ENCODE results near the gene WFDC12. TPM values are rescaled to one million over a fixed set of nuclear protein-coding genes. Genes with fewer than 3 reads are reported as not detected.

WFDC12 gene
- total RNA-seq, 2 donors from 2014 or later, result not detected

DNA sequence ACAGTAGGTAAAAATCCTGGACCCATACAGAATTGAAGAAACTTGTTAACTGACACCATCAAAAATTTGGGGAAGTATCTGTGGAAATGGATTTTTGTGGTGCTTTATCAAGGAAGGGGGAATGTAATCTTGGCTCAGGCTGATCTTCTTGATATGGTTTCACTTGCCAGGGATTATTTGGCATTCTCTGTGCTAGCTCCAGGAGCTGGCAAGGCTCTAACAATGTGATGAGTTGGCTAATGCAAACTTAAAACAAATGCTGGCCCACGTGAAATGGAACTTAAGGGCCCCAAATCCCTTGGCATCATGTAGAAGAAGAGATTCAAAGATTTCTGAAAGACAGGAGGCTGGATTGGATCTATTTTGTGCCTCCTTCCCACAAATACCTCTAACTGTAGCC lies 36.5 kb downstream of the WFDC12 start:
- no peaks in the 10 kb centered on the region for H3K36me3 ChIP-seq
- H3K27me3 ChIP-seq, result no peaks in the 10 kb centered on the region
- H3K9me3 ChIP-seq, result no peaks in the 10 kb centered on the region
- H3K27ac ChIP-seq, result no peak overlapping the region
- no peak for DNase-seq (ENCODE audit: low spot score)
- H3K4me1 ChIP-seq, result no peaks in the 10 kb centered on the region
- no peak overlapping the region for H3K4me3 ChIP-seq
- TF ChIP-seq, protein P1, sequence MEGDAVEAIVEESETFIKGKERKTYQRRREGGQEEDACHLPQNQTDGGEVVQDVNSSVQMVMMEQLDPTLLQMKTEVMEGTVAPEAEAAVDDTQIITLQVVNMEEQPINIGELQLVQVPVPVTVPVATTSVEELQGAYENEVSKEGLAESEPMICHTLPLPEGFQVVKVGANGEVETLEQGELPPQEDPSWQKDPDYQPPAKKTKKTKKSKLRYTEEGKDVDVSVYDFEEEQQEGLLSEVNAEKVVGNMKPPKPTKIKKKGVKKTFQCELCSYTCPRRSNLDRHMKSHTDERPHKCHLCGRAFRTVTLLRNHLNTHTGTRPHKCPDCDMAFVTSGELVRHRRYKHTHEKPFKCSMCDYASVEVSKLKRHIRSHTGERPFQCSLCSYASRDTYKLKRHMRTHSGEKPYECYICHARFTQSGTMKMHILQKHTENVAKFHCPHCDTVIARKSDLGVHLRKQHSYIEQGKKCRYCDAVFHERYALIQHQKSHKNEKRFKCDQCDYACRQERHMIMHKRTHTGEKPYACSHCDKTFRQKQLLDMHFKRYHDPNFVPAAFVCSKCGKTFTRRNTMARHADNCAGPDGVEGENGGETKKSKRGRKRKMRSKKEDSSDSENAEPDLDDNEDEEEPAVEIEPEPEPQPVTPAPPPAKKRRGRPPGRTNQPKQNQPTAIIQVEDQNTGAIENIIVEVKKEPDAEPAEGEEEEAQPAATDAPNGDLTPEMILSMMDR (IDR thresholded peaks at IDR 0.05), result no peak

DNA sequence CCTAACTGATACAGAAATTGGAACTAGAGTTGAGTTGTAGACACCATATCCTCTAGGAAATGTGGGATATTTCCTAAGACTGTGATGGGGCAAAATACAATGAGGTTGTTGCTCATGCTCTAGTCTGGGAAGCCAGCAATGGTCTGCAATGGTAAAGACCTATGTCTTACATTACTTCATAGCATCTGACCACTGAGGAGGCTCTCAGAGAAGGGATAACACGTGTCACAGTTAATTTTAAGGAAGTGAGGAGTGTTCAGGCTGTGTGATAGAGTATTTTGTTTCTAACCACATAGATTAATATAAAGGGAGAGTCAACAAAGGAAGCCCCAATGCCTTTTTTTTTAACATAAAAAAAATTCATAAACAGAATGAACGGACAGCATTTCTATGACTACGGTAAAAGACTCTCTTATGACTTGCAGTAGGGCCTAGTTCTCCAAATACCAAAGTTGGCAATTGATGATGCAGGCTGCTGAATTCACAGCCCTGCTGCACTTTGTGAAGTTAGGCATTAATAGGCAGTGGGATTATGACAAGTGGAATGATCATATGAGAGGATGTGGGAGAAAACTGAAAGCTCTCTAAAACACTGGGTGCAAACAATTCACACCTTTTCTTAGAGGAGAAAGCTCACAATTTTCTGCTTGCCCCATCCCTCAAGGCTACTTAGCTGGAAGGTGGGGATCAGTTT lies 37.0 kb downstream of the WFDC12 start:
- TF ChIP-seq, protein P1 (IDR thresholded peaks at IDR 0.05), result no peak
- H3K27ac ChIP-seq, result no peak overlapping the region
- H3K4me3 ChIP-seq, result no peak overlapping the region
- H3K27me3 ChIP-seq, result no peaks in the 10 kb centered on the region
- H3K36me3 ChIP-seq, result no peaks in the 10 kb centered on the region
- DNase-seq (ENCODE audit: low spot score), result no peak
- no peaks in the 10 kb centered on the region for H3K4me1 ChIP-seq
- no peaks in the 10 kb centered on the region for H3K9me3 ChIP-seq

DNA sequence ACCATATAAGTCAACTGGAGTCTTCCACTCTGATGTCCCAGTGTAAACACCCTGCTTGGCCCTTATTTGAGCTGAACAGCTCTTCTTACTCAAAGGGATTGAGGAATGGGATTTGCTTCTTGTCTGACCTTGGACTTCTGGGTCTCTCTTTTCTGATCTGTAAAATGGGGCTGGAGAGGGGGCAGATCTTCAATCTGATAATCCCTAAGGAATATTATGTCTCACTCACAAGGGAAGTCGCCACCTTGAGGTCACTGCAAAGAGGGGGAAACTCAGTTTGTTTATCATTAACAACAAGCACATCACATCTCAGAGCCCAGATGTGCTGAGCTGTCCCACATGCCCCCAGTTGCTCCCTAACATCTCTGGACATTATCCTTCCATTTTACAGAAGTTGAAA lies 38.4 kb downstream of the WFDC12 start:
- Histone ChIP-seq H3K4me3 (no peak overlapping the region), H3K36me3 (peaks cover 9% of the 10 kb centered on the region), H3K27me3 (no peaks in the 10 kb centered on the region), H3K27ac (no peak overlapping the region), H3K9me3 (no peaks in the 10 kb centered on the region), H3K4me1 (no peaks in the 10 kb centered on the region)
- DNase-seq (ENCODE audit: low spot score), result no peak
- TF ChIP-seq, protein P1 (IDR thresholded peaks at IDR 0.05), result no peak

DNA sequence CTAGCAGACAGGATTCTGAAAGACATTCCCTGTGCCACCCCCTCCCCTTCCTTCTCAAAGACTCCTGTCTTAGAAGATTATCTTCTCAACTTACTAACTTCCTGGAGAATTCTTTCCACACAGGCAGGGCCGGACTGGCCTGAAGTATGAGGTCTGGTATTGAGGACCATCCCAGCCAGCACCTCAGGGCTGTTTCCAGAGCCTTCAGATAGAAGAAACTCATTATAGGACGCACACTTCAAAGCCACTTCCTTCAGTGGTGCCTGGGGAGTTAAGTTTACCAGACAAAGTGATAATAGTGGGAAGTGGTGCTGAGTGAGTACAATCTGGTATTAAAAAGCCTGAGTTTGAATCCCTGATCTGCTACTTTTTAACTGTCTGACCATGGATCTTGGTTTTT lies 39.0 kb downstream of the WFDC12 start:
- H3K36me3 ChIP-seq, result peaks cover 9% of the 10 kb centered on the region
- no peaks in the 10 kb centered on the region for H3K4me1 ChIP-seq
- H3K27ac ChIP-seq, result no peak overlapping the region
- no peaks in the 10 kb centered on the region for H3K9me3 ChIP-seq
- no peaks in the 10 kb centered on the region for H3K27me3 ChIP-seq
- H3K4me3 ChIP-seq, result no peak overlapping the region
- TF ChIP-seq, protein P1 (IDR thresholded peaks at IDR 0.05), result no peak
- DNase-seq (ENCODE audit: low spot score), result no peak

DNA sequence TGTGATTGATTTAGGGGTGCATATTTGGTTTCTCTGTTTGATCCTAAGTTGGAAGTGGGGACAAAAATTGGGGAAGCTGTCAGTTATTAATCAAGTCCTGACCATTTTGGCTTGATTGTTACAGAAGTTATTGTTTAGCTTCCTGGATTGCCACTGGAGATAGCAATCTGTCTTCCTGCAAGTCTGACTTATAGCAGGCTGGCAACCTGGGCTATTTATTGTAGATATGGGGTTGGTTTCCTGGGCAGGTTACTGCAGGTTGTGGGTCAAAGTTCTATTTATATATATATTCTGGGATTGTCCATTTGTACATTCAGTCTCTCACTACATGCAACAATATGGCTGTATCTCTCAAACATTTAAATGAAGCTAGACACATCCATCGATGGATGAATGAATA lies 41.1 kb downstream of the WFDC12 start:
- no peak overlapping the region for H3K27ac ChIP-seq
- no peaks in the 10 kb centered on the region for H3K4me1 ChIP-seq
- H3K9me3 ChIP-seq, result no peaks in the 10 kb centered on the region
- TF ChIP-seq, protein P1 (IDR thresholded peaks at IDR 0.05), result no peak
- no peak overlapping the region for H3K4me3 ChIP-seq
- H3K27me3 ChIP-seq, result no peaks in the 10 kb centered on the region
- DNase-seq (ENCODE audit: low spot score), result no peak
- peaks cover 9% of the 10 kb centered on the region for H3K36me3 ChIP-seq

DNA sequence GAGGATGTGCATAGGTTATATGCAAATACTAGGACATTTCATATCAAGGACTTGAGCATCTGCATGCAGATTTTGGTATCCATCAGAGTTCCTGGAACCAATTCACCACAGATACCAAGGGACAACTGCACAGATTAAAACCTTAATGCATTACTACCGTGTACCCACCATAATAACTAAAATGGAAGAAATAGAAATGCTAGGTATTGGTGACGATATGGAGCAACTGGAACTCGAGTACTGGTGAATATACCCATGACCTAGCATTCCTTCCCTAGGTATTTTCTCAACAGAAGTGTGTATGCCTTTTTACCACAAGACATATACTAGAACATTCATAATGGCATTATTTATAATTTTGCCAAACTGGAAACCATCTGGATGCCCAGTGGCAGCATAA lies 41.8 kb downstream of the WFDC12 start:
- no peaks in the 10 kb centered on the region for H3K27me3 ChIP-seq
- no peaks in the 10 kb centered on the region for H3K9me3 ChIP-seq
- no peak for DNase-seq (ENCODE audit: low spot score)
- TF ChIP-seq, protein P1 (IDR thresholded peaks at IDR 0.05), result no peak
- H3K36me3 ChIP-seq, result peaks cover 9% of the 10 kb centered on the region
- H3K4me3 ChIP-seq, result no peak overlapping the region
- H3K4me1 ChIP-seq, result no peaks in the 10 kb centered on the region
- H3K27ac ChIP-seq, result no peak overlapping the region

Data from right atrium auricular region (tissue), 2 donors.